Mesothelial cell of epicardium (in vitro differentiated cells): ENCODE data around the gene TANGO6. TPM values are rescaled to one million over a fixed set of nuclear protein-coding genes. Genes with fewer than 3 reads are reported as not detected.

Experiments used
- DNase-seq, 2 experiments: peaks; one replicate each; pipeline ENCODE4 v3.0.0; 2021; ENCODE audit warnings: low spot score in 2 of 2; ENCODE audit not compliant: unreplicated experiment in 2 of 2
- H3K27ac Mint-ChIP-seq: 2 replicates; pipeline ENCODE4 v1.8.0; 2021; ENCODE audit warnings: mixed read lengths
- H3K27me3 Mint-ChIP-seq: 2 replicates; pipeline ENCODE4 v1.8.0; 2021; ENCODE audit warnings: low read depth, mixed read lengths
- H3K36me3 Mint-ChIP-seq: 2 replicates; pipeline ENCODE4 v1.8.0; 2021; ENCODE audit warnings: mixed read lengths
- H3K4me1 Mint-ChIP-seq: 2 replicates; pipeline ENCODE4 v1.8.0; 2021; ENCODE audit warnings: mixed read lengths
- H3K4me3 Mint-ChIP-seq: 2 replicates; pipeline ENCODE4 v1.8.0; 2021; ENCODE audit warnings: mild to moderate bottlenecking, moderate library complexity, mixed read lengths
- H3K9me3 Mint-ChIP-seq: 2 replicates; pipeline ENCODE4 v1.8.0; 2021; ENCODE audit warnings: mixed read lengths
- CTCF ChIP-seq: fragments of 200-600 bp; sonication (generic); IDR thresholded peaks from one replicate; pipeline ENCODE4 v1.5.0; 2021; ENCODE audit warnings: antibody characterized with exemption; ENCODE audit not compliant: unreplicated experiment
- total RNA-seq: library from RNA; stranded (reverse); gene quantifications from 3 replicates; pipeline ENCODE4 v1.2.1, GENCODE V29; 2021

The TANGO6 gene
- total RNA-seq, 1 donor from 2014 or later, result 12.8 TPM

DNA sequence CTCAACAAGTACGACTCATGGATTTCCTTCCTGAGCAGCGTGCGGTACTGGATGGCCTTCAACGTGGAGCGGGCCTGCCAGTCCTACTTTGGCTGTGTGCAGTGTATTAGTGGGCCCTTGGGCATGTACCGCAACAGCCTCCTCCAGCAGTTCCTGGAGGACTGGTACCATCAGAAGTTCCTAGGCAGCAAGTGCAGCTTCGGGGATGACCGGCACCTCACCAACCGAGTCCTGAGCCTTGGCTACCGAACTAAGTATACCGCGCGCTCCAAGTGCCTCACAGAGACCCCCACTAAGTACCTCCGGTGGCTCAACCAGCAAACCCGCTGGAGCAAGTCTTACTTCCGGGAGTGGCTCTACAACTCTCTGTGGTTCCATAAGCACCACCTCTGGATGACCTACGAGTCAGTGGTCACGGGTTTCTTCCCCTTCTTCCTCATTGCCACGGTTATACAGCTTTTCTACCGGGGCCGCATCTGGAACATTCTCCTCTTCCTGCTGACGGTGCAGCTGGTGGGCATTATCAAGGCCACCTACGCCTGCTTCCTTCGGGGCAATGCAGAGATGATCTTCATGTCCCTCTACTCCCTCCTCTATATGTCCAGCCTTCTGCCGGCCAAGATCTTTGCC lies 271.1 kb downstream of the TANGO6 start:
- no peaks in the 10 kb centered on the region for H3K9me3 Mint-ChIP-seq
- DNase-seq, result no peak
- no peak overlapping the region for H3K4me3 Mint-ChIP-seq
- TF ChIP-seq CTCF, result no peak
- H3K4me1 Mint-ChIP-seq, result no peaks in the 10 kb centered on the region
- peaks cover 4% of the 10 kb centered on the region for H3K27me3 Mint-ChIP-seq
- peaks cover 25% of the 10 kb centered on the region for H3K36me3 Mint-ChIP-seq
- H3K27ac Mint-ChIP-seq, result no peak overlapping the region

DNA sequence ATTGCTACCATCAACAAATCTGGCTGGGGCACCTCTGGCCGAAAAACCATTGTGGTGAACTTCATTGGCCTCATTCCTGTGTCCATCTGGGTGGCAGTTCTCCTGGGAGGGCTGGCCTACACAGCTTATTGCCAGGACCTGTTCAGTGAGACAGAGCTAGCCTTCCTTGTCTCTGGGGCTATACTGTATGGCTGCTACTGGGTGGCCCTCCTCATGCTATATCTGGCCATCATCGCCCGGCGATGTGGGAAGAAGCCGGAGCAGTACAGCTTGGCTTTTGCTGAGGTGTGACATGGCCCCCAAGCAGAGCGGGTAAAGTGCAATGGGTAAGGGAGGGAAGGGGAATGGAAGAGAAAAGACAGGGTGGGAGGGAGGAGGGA lies 271.6 kb downstream of the TANGO6 start:
- no peak for TF ChIP-seq CTCF
- no peaks in the 10 kb centered on the region for H3K9me3 Mint-ChIP-seq
- no peak for DNase-seq
- no peak overlapping the region for H3K27ac Mint-ChIP-seq
- H3K4me1 Mint-ChIP-seq, result no peaks in the 10 kb centered on the region
- H3K4me3 Mint-ChIP-seq, result no peak overlapping the region
- no peaks in the 10 kb centered on the region for H3K27me3 Mint-ChIP-seq
- H3K36me3 Mint-ChIP-seq, result peaks cover 23% of the 10 kb centered on the region

- DNase-seq, result no peak
- Mint-ChIP-seq H3K4me3 (no peak overlapping the region), H3K9me3 (no peaks in the 10 kb centered on the region), H3K27ac (no peak overlapping the region), H3K4me1 (no peaks in the 10 kb centered on the region), H3K27me3 (no peaks in the 10 kb centered on the region), H3K36me3 (peaks cover 24% of the 10 kb centered on the region)
- no peak for TF ChIP-seq CTCF
Measured at GRCh38 chr16:69115361-69115760, 272.0 kb downstream of the TANGO6 start.

GRCh38 chr16:69115837-69116236 lies 272.5 kb downstream of the TANGO6 start:
- Mint-ChIP-seq H3K27ac (no peak overlapping the region), H3K36me3 (peaks cover 24% of the 10 kb centered on the region), H3K4me1 (no peaks in the 10 kb centered on the region), H3K4me3 (no peak overlapping the region), H3K27me3 (no peaks in the 10 kb centered on the region), H3K9me3 (no peaks in the 10 kb centered on the region)
- no peak for TF ChIP-seq CTCF
- DNase-seq, result no peak

- DNase-seq, result no peak
- H3K4me1 Mint-ChIP-seq, result no peaks in the 10 kb centered on the region
- TF ChIP-seq CTCF, result no peak
- H3K4me3 Mint-ChIP-seq, result no peak overlapping the region
- H3K36me3 Mint-ChIP-seq, result peaks cover 28% of the 10 kb centered on the region
- H3K9me3 Mint-ChIP-seq, result no peaks in the 10 kb centered on the region
- no peak overlapping the region for H3K27ac Mint-ChIP-seq
- no peaks in the 10 kb centered on the region for H3K27me3 Mint-ChIP-seq
Measured at GRCh38 chr16:69116256-69116875, 273.0 kb downstream of the TANGO6 start.
